GM12878 (cell line): ENCODE data around the gene COL23A1. TPM values are rescaled to one million over a fixed set of nuclear protein-coding genes. Genes with fewer than 3 reads are reported as not detected.

Experiments used
- ATAC-seq: fragments of 200-7000 bp; cut with Tn5 transposase; 3 replicates; pipeline ENCODE4 v1.9.1; 2020; ENCODE audit warnings: mild to moderate bottlenecking, moderate library complexity
- BruUV-seq: library from RNA; stranded (reverse); fragments of 400-500 nt; replicated peaks from 2 replicates; lab custom pipeline; 2021; lab: Mats Ljungman, UMichigan
- CTCF ChIA-PET: fragments of 300-600 bp; sonication (Branson Sonifier 250); formaldehyde crosslinking; extraction: SDS; loops from one replicate; lab custom pipeline; 2021; ENCODE audit warnings: inconsistent platforms; lab: Yijun Ruan, JAX
- POLR2A ChIA-PET: fragments of 350-600 bp; formaldehyde crosslinking; extraction: SDS; loops from one replicate; lab custom pipeline; 2021; ENCODE audit warnings: inconsistent platforms; lab: Charles Lee
- RAD21 ChIA-PET: fragments of 300-600 bp; sonication (Branson Sonifier 250); formaldehyde crosslinking; loops from one replicate; lab custom pipeline; 2023; ENCODE audit warnings: antibody characterized with exemption; ENCODE audit not compliant: unreplicated experiment; lab: Charles Lee
- SMC1A ChIA-PET: fragments of 300-600 bp; sonication (Branson Sonifier 250); formaldehyde crosslinking; loops from one replicate; lab custom pipeline; 2023; ENCODE audit not compliant: unreplicated experiment, uncharacterized antibody; lab: Charles Lee
- DNase-seq: peaks from one replicate; pipeline ENCODE4 v3.0.0-alpha.2; 2011; ENCODE audit warnings: low read depth, low spot score
- FAIRE-seq: peaks from 3 replicates; lab custom pipeline; 2011; peaks lifted over from hg19 to GRCh38; lab: Jason Lieb, UNC
- H2AFZ ChIP-seq: 2 replicates; pipeline ENCODE4 v1.6.0; 2011; ENCODE audit warnings: low read depth, low read length, control low read depth; ENCODE audit not compliant: control insufficient read depth
- H3K27ac ChIP-seq: 2 replicates; pipeline ENCODE4 v1.5.1; 2011; ENCODE audit warnings: control low read depth; ENCODE audit not compliant: control insufficient read depth, insufficient read depth
- H3K27me3 ChIP-seq, 2 experiments: replicated peaks in 1 of 2; 2 replicates each; pipeline versions ENCODE4 v1.6.0 to v1.6.1; 2011; ENCODE audit warnings: low read length in 1 of 2; ENCODE audit not compliant: control insufficient read depth in 2 of 2, insufficient read depth in 2 of 2
- H3K36me3 ChIP-seq, 2 experiments: 2 replicates each; pipeline ENCODE4 v1.5.1; 2011; ENCODE audit warnings: low read length in 1 of 2; ENCODE audit not compliant: control insufficient read depth in 2 of 2, insufficient read depth in 2 of 2
- H3K4me1 ChIP-seq: 2 replicates; pipeline ENCODE4 v1.6.1; 2011; ENCODE audit warnings: mild to moderate bottlenecking, low read length, moderate library complexity, mixed read lengths; ENCODE audit not compliant: control insufficient read depth, insufficient read depth
- H3K4me2 ChIP-seq: 2 replicates; pipeline ENCODE4 v1.6.0; 2011; ENCODE audit warnings: control low read depth; ENCODE audit not compliant: control insufficient read depth, insufficient read depth
- H3K4me3 ChIP-seq: fragments of 200-600 bp; sonication (generic); 2 replicates; pipeline ENCODE4 v1.5.1; 2016
- H3K79me2 ChIP-seq: 2 replicates; pipeline ENCODE4 v1.6.0; 2011; ENCODE audit warnings: low read length; ENCODE audit not compliant: control insufficient read depth, insufficient read depth
- H3K9ac ChIP-seq: 2 replicates; pipeline ENCODE4 v1.8.0; 2011; ENCODE audit warnings: low read length, control low read depth, mixed read lengths; ENCODE audit not compliant: control insufficient read depth, insufficient read depth
- H3K9me3 ChIP-seq: replicated peaks from 3 replicates; pipeline ENCODE4 v1.5.1; 2011; ENCODE audit warnings: mild to moderate bottlenecking, low read length; ENCODE audit not compliant: control insufficient read depth, insufficient read depth
- H4K20me1 ChIP-seq: 2 replicates; pipeline ENCODE4 v1.6.0; 2011; ENCODE audit not compliant: control insufficient read depth, insufficient read depth
- ATF2 ChIP-seq: IDR thresholded peaks from 2 replicates; pipeline ENCODE4 v1.6.1; 2012; ENCODE audit warnings: low read length, inconsistent platforms
- DPF2 ChIP-seq: fragments of 450-650 bp; IDR thresholded peaks from 2 replicates; pipeline ENCODE4 v1.6.1; 2017; ENCODE audit warnings: mild to moderate bottlenecking
- HDAC2 ChIP-seq: fragments of 200-600 bp; sonication (generic); IDR thresholded peaks from 2 replicates; pipeline ENCODE4 v1.6.1; 2017
- MTA2 ChIP-seq: fragments of 450-650 bp; IDR thresholded peaks from 2 replicates; pipeline ENCODE4 v1.6.1; 2016; ENCODE audit warnings: low read depth, mild to moderate bottlenecking, moderate library complexity
- NRF1 ChIP-seq: conservative IDR thresholded peaks from 2 replicates; pipeline ENCODE4 v1.6.1; 2011; ENCODE audit warnings: mild to moderate bottlenecking, low read depth, low read length, improper control_type of control experiment
- POLR2AphosphoS5 ChIP-seq: IDR thresholded peaks from 2 replicates; pipeline ENCODE4 v1.6.1; 2011; ENCODE audit warnings: mild to moderate bottlenecking, low read length, inconsistent platforms
- RCOR1 ChIP-seq: conservative IDR thresholded peaks from 2 replicates; pipeline ENCODE4 v1.6.1; 2012; ENCODE audit warnings: low read depth, low read length, improper control_type of control experiment
- RELA ChIP-seq: fragments of 450-650 bp; IDR thresholded peaks from 2 replicates; pipeline ENCODE4 v1.8.0; 2014; ENCODE audit warnings: borderline replicate concordance; ENCODE audit not compliant: partially characterized antibody
- RUNX3 ChIP-seq: IDR thresholded peaks from 2 replicates; pipeline ENCODE4 v1.6.1; 2012; ENCODE audit warnings: low read length, inconsistent platforms
- SKIL ChIP-seq: fragments of 450-650 bp; IDR thresholded peaks from 2 replicates; pipeline ENCODE4 v1.6.1; 2017; ENCODE audit warnings: mild to moderate bottlenecking, low read depth, inconsistent platforms; ENCODE audit not compliant: poor library complexity, severe bottlenecking
- SUPT20H ChIP-seq: IDR thresholded peaks from 2 replicates; pipeline ENCODE4 v1.6.1; 2011; ENCODE audit warnings: low read depth, mild to moderate bottlenecking, low read length, moderate library complexity, borderline replicate concordance; ENCODE audit not compliant: control insufficient read depth
- TAF1 ChIP-seq: IDR thresholded peaks from 2 replicates; pipeline ENCODE4 v1.6.1; 2011; ENCODE audit warnings: mild to moderate bottlenecking, low read depth, low read length, borderline replicate concordance
- TCF12 ChIP-seq: IDR thresholded peaks from 2 replicates; pipeline ENCODE4 v1.6.1; 2011; ENCODE audit warnings: low read depth, mild to moderate bottlenecking, low read length
- ZNF217 ChIP-seq: fragments of 450-650 bp; IDR thresholded peaks from 2 replicates; pipeline ENCODE4 v1.6.1; 2017; ENCODE audit warnings: antibody characterized with exemption, mild to moderate bottlenecking
- ZNF274 ChIP-seq: IDR thresholded peaks from one replicate; pipeline ENCODE4 v1.8.0; 2011; ENCODE audit not compliant: insufficient read length, insufficient read depth
- WGBS: methylation state at CpG from one replicate; pipeline ENCODE4 v1.1.6; 2016; ENCODE audit warnings: low lambda C conversion rate; ENCODE audit not compliant: insufficient replicate concordance, insufficient coverage; ENCODE audit errors: missing lambda C conversion rate; 5-methylcytosine and 5-hydroxymethylcytosine counted together
- in situ Hi-C: fragments of 300-500 bp; cut with MboI; formaldehyde crosslinking; loops from 9 replicates; pipeline ENCODE4 v1.14.3; 2018; ENCODE audit warnings: mixed read lengths
- intact Hi-C: fragments of 100-400 bp; cut with micrococcal nuclease; formaldehyde crosslinking; loops from one replicate; pipeline ENCODE4 v1.14.2; 2022; ENCODE audit not compliant: unreplicated experiment
- polyA plus RNA-seq, 11 experiments: library from polyadenylated mRNA; depleted of rRNA in 4 of 11; unstranded in 6 of 11; stranded (reverse) in 5 of 11; fragments of >200 nt; fragmentation: Nextera tagmentation in 4 of 11; fragmentation: Illumina TruSeq in 1 of 11; extraction: Ambion mirVana in 4 of 11; extraction: Trizol in 1 of 11; gene quantifications; 1 replicate in 1 of 11; 2 replicates in 10 of 11; pipeline versions ENCODE4 v1.2.1 to v1.2.3, GENCODE V29; 2011 to 2016; ENCODE audit warnings: inconsistent platforms in 2 of 11, missing spikeins in 2 of 11, low read depth in 1 of 11
- total RNA-seq, 4 experiments: library from RNA; depleted of rRNA in 3 of 4; stranded (reverse); fragments of >200 nt in 3 of 4; fragmentation: Illumina TruSeq in 1 of 4; extraction: Trizol in 1 of 4; gene quantifications; 2 replicates each; pipeline versions ENCODE4 v1.2.1 to v1.2.3, GENCODE V29; 2013 to 2021

The COL23A1 gene
- total and polyA plus RNA-seq, 10 of the 15 experiments (the other 5 are each of a cell fraction or from before 2014, with no cell fraction given): 0.03 to 0.83 (median 0.09) TPM; not detected in 5

GRCh38 chr5:178387856-178388190 is 202.4 kb downstream of the COL23A1 start:
- in situ Hi-C loops (no loop called here), intact Hi-C loops (no loop called here)
- ChIA-PET POLR2A (no interaction called here), CTCF (interaction anchor here (0.6 kb wide), 1 partner anchor 312 kb away, joined by 3 read pairs; no protein-coding TSS in a partner anchor), RAD21 (no interaction called here), SMC1A (no interaction called here)
- ATAC-seq (no peak), DNase-seq (no peak), FAIRE-seq (no peak)
- TF ChIP-seq ZNF217: no peak
- TF ChIP-seq DPF2: no peak
- WGBS: 59% methylated on average over 7 of the region's 7 CpGs
- H3K9me3 ChIP-seq: no peaks in the 10 kb centered on the region
- H3K27ac ChIP-seq: no peak overlapping the region
- no peaks in the 10 kb centered on the region for H3K36me3 ChIP-seq
- H3K4me3 ChIP-seq: no peak overlapping the region
- no peaks in the 10 kb centered on the region; a peak in 2 of 4 replicates for H3K27me3 ChIP-seq
- BruUV-seq: no TSS peak
- H3K4me2 ChIP-seq: no peak overlapping the region
- H3K4me1 ChIP-seq: no peaks in the 10 kb centered on the region
- no peaks in the 10 kb centered on the region for H3K79me2 ChIP-seq
- H3K9ac ChIP-seq: no peak overlapping the region
- H4K20me1 ChIP-seq: no peaks in the 10 kb centered on the region
- no peak overlapping the region for H2AFZ ChIP-seq

DNA sequence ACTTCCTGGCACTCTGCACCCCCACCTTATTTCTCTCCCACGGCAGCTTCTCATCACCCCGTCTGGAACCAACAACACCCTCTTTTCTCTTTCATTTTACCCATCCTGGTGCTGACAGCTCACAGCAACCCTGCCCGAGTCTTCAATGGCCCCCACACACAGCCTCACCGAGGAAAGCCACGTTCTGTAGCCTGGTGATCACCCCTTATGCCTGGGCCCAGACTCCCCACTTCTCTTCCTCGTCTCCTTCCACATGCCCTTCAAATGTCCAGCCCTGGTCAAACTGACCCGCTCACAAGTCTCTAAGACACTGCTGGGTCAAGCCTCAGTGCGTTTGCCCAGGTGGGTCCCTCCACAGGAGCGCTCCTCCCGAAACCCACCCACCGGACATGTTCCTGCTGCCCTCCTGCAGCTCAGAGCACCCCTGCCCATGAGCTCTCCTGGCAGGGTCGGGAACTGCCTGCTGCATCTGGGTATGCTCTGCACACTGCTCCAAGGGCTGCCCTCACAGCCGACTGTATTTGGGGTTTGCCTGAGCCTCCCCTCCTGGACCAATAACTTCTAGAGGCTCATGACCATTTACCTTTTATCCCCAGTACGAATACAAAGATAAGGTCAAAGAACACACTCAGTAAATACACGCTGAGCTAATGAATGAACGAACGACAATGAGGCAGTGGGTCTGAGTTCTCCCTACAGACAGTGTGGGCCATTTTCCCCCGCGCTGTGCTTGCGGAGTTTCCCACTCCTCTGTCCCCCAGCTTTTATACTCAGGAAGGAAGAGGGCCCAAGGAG is 202.9 kb downstream of the COL23A1 start:
- H3K36me3 ChIP-seq: no peaks in the 10 kb centered on the region
- POLR2A ChIA-PET: no interaction called here
- SMC1A ChIA-PET: no interaction called here
- H3K9ac ChIP-seq: no peak overlapping the region
- no peak overlapping the region for H2AFZ ChIP-seq
- RAD21 ChIA-PET: no interaction called here
- H3K79me2 ChIP-seq: no peaks in the 10 kb centered on the region
- DNase-seq (no peak), ATAC-seq (no peak), FAIRE-seq (no peak)
- no peak overlapping the region for H3K4me2 ChIP-seq
- no peaks in the 10 kb centered on the region for H3K4me1 ChIP-seq
- in situ Hi-C loops: no loop called here
- CTCF ChIA-PET: interaction anchor here (0.6 kb wide), 1 partner anchor 311 kb away, joined by 3 read pairs; no protein-coding TSS in a partner anchor
- H3K4me3 ChIP-seq: no peak overlapping the region
- 22% methylated on average over 20 of the region's 20 CpGs for WGBS
- no peak overlapping the region for H3K27ac ChIP-seq
- BruUV-seq: no TSS peak
- no peaks in the 10 kb centered on the region for H4K20me1 ChIP-seq
- intact Hi-C loops: no loop called here
- no peaks in the 10 kb centered on the region; a peak in 2 of 4 replicates for H3K27me3 ChIP-seq
- no peaks in the 10 kb centered on the region for H3K9me3 ChIP-seq
- no peak for TF ChIP-seq SUPT20H
- TF ChIP-seq RCOR1: no peak
- TF ChIP-seq RUNX3: no peak
- TF ChIP-seq TAF1: no peak
- no peak for TF ChIP-seq HDAC2
- TF ChIP-seq NRF1: no peak
- TF ChIP-seq SKIL: no peak
- TF ChIP-seq ATF2: no peak
- no peak for TF ChIP-seq MTA2
- TF ChIP-seq TCF12: no peak
- TF ChIP-seq ZNF274: no peak
- TF ChIP-seq POLR2AphosphoS5: no peak
- no peak for TF ChIP-seq RELA
